Astrocyte (in vitro differentiated cells and primary cell): ENCODE results near the gene MRGPRG.

Experiments
- CTCF ChIP-seq: IDR thresholded peaks from 2 replicates; pipeline ENCODE4 v1.5.1; 2011; ENCODE audit warnings: low read depth, mild to moderate bottlenecking, inconsistent platforms, low read length, moderate library complexity; ENCODE audit not compliant: insufficient read depth
- EZH2 ChIP-seq: IDR thresholded peaks from 2 replicates; pipeline ENCODE4 v1.6.1; 2012; ENCODE audit warnings: mild to moderate bottlenecking, low read length, inconsistent platforms; ENCODE audit not compliant: insufficient read depth

- TF ChIP-seq CTCF (no peak), EZH2 (no peak)
Measured at GRCh38 chr11:3184732-3185347, 33.8 kb downstream of the MRGPRG start.
